Activated CD8-positive, alpha-beta memory T cell treated with anti-CD3 and anti-CD28 coated beads, Interleukin-2, amount 50 U/mL, for 1 hour (primary cell): ENCODE data around the gene MPV17.
"Not testable (repeated sequence)": the region's sequence is repeated elsewhere in the genome, so short reads cannot be mapped to it uniquely, and the experiment has no call there.

Source experiments
- DNase-seq: peaks from one replicate; pipeline ENCODE4 v3.0.0-alpha.2; 2020; ENCODE audit errors: extremely low read depth

Gene MPV17

DNA sequence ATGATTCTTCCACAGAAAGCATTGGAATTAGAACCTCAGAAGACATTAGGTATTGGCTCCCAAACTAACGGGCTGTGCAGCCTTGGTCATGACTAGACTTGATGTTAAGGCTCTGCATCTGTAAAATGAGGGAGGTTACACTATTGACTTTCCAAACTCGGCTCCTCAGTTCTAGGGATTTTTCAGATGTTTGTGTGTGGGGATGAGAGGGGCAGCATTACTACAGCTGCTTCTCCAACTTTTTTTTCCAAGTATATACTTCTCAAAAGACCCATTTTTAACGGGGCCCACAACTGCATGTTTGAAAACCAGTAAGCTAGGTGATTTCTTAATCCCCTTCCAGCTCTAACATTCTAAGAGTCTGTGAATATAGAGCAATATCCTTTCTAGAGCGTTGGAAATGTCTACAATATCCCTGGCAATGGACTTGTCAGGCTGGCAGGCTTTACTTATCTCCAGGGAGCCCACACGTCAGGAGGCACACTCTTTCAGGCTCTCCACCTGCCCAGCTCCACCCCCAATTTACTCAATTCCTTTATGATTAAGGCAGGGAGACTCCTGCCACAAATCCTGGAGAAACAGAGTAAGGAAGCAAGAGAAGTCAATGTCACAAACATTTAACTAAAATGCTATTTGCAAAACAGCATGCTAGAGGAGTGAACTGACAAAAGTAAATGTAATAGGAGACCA is 844 bp upstream of the MPV17 start:
- DNase-seq, result no peak

GRCh38 chr2:27322301-27322765 is 564 bp downstream of the MPV17 start:
- DNase-seq, result no peak

DNA sequence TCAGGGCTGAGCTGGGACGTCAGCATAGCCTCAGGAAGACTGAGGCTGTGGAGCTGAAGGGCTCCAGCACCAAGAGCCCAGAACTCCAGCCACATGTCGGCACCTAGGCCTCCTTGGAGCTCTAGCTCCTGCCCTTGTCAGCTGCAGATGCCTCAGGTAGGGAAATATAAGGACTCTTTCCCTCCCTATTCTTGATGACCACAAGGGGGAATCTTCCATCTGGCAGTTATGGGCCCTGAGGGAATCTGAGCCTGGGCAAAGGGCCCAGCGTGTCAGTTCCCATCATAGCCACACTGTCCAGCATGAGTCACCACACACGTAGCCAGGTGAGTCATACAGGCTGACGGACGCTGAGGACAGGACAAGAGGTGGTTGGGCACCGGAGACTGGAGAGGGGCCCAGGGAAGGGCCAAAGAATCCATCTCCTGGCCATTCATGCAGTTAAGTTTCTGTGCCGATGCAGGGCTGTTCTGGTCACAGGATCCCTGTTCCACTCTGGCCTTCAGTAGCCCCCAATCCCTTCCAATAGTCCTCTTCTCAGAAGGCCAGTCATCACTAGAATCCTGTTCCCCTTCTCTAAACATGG is 1.8 kb downstream of the MPV17 start:
- no peak for DNase-seq

- not testable (repeated sequence) for DNase-seq
Measured at GRCh38 chr2:27319839-27320238, 3.1 kb downstream of the MPV17 start.

- no peak for DNase-seq
Measured at GRCh38 chr2:27316655-27317412, 6.1 kb downstream of the MPV17 start.

DNA sequence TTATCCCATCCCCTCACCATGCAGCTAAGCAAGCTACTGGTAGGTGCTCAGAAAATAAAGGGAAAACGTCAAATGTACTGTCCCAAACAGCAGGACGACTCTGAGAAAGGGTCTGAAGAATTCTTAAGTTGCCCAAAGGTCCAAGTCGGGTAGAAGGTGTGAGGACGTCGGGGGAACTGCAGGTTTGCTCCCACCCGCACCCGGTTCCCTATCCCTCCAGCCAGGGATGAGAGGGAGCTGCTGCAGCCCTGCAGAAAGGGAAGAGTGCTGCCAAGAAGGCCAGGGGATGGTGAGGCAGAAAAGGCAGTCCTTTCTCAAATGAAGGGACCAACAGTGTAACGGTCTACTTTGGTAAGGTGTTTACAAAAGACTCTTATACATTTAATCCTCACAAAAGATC is 7.8 kb downstream of the MPV17 start:
- no peak for DNase-seq

- no peak for DNase-seq
Measured at GRCh38 chr2:27314709-27315108, 8.2 kb downstream of the MPV17 start.

GRCh38 chr2:27313882-27314645 is 8.8 kb downstream of the MPV17 start:
- DNase-seq, result no peak

DNA sequence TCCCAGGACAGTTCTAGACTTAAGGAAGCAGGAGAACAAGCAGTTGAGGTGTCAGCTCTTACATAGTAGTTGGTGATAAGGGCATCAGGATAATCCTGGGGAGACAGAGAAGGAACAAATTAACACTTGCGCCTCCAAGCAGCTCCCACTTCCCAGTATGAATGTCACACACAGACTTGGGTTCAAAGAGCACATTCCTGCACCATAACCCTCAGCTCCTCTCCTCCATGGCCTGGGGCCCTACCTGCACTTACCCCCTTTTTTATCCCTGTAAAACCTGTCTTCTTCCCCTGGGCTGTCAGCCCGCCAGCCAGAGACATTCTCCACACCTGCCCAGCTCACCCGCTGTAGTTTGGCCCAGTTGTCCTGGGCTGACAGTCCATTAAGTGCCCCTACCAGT is 10.7 kb downstream of the MPV17 start:
- no peak for DNase-seq

DNA sequence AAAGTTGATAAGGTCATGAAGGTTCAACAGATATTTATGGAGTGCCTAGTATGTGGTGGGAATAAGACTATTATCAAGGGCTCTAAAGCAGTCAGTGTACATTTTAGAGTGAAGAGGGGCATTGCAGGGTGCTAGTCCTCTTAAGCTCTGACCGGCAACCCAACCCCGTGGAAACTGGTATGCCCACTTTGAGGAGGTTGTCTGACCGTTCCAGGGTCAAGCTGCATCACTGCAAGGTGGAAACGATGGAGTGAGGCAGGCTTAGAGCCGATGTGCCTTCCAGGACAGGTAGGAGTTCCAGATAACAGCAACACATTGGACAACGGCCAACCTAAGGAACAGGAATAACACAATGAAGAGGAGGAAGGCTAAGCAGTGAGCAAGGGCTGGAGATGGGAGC is 13.2 kb downstream of the MPV17 start:
- no peak for DNase-seq

DNA sequence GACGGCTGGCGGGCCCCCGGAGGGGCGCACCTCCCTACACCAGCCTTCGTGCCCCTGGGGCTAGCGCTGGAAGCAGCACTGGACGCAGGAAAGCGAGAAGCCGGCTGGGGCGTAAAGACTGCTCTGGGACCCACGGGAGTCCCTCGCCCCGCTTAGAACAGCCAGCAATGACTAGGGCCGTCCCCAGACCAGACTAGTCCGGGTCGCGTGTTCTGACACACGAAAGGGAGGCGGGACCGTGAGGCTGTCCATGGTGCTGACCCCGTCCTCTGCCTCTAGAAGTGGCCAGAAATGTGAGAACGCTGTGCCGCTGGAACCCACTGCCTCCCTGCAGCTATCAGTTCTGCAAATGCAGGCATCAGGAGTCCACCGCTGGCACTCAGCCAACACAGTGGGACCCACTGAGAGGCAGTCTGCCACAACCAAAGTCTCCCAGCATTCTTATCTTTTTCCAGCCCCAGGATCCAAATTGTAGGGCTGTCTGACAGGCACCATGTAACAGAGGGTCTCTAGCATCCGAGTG is 14.5 kb downstream of the MPV17 start, which contains the start of gene UCN:
TSS of gene UCN (minus strand) at position 87 of the 523 bp plus-strand sequence. CDS start 550 bp downstream, outside the sequence.
- no peak for DNase-seq

- DNase-seq, result no peak
Measured at GRCh38 chr2:27307545-27308358, 15.1 kb downstream of the MPV17 start.

DNA sequence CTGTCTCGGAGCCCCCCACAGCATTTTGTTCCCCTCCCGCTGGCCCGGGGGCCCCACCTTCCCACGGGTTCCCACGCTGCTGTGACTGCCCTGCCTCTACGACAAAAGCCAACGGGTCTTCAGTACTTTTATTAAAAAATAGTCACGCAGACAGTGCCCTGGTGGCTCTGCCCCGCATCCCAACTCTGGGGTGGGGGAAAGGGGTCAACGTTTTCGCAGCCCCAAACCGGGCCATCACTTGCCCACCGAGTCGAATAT is 15.7 kb downstream of the MPV17 start:
- no peak for DNase-seq

DNA sequence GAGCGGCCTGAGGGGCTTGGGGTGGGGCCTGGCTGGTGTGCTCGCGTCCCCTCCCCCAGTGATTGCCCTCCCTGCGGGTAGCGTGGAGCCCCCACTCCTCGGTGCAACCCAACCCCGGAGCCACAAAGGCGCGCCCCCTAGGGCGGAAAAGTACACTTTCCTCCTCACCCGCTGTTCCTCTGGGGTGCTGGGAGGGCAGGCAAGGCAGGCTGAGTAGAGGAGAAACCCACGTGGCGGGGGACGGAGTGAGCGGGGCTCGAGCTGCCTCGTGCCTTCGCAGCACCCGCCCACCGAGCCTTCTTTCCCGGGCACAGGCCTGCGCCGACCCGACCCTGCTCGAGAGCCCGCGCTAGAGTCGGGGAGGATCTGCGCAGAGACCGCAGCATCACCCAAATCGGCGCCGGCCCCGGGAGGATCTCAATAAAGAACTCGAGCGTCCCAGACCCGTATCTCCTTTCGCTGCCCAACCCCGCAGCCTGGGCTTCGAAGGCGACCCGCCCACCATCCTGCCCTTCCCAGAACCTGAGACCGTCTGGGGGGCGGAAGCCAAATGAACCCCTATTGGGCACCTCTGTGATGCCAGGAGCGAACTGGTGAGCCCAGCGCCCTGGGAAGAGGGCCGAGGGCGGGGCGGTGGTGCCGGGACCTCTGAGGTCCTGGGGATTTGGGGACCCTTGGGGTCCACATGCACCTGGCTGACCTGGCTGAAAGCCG is 16.2 kb downstream of the MPV17 start:
- no peak for DNase-seq

GRCh38 chr2:27306136-27306535 is 16.8 kb downstream of the MPV17 start:
- DNase-seq, result no peak

DNA sequence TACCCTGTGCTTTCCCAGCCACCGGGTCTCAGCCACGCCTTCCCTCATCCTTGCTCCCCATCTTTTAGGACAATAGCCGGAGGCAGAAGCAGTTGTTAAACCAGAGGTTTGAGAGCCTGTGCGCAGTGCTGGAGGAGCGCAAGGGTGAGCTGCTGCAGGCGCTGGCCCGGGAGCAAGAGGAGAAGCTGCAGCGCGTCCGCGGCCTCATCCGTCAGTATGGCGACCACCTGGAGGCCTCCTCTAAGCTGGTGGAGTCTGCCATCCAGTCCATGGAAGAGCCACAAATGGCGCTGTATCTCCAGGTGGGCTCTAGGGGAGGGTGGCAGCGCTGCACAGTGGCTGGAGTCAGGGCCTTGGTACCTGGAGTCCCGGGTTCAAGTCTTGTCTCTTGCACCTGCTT is 17.4 kb downstream of the MPV17 start:
- no peak for DNase-seq

- no peak for DNase-seq
Measured at GRCh38 chr2:27304488-27305240, 18.2 kb downstream of the MPV17 start.

DNA sequence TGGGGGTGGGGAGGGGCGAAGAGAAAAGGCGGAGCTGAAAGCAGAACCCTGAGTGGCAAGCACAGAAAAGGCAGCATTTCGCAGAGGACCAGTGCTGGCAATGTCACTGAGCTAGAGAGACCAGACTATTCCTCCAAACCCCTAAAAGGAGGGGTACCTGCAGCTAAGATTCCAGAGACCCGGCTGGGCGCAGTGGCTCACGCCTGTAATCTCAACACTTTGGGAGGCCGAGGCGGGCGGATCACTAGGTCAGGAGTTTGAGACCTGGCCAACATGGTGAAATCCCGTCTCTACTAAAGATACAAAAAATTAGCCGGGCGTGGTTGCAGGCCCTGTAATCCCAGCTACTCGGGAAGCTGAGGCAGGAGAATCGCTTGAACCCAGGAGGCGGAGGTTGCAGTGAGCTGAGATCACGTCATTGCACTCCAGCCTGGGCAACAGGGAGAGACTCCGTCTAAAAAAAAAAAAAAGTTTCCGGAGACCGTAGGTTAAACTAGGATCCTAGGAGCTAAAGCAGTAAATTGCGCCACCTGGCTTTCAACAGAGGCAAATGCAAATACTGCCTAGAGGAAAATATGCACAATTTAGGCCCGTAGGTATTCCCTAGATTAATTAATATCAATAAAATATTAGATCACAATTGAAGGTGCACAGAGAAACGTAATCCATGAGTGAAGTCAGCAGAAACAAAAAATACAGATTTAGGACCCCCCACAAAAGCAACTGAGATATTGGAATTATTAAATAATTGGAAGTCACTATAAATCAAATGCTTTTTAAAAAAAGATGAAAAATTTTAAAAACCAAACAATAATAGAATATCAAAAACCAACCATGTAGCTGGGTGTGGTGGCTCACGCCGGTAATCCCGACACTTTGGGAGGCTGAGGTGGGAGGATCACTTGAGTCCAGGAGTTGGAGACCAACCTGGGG is 19.5 kb downstream of the MPV17 start:
- DNase-seq, result peak; percentile 12

DNA sequence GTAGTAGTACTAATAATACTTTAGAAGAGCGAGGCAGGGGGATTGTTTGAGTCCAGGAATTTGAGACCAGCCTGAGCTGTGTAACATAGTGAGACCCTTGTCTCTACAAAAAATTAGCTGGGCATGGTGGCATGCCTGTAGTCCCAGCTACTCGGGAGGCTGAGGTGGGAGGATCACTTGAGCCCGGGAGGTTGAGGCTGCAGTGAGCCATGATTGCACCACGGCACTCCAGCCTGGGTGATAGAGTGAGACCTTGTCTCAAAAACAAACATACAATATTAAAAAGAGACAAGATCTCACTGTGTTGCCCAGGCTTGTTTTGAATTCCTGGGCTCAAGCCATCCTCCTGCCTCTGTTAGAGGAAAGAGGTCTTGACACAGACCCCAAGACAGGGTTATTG is 22.3 kb downstream of the MPV17 start:
- not testable (repeated sequence) for DNase-seq
